AG08396 (cell line): Measurements from ENCODE around the gene SLC9A9.
"Not testable (repeated sequence)": the region's sequence is repeated elsewhere in the genome, so short reads cannot be mapped to it uniquely, and the experiment has no call there.

Source experiments
- DNase-seq: peaks from one replicate; pipeline ENCODE4 v3.0.0; 2012; ENCODE audit warnings: low spot score, mixed read lengths

The SLC9A9 gene

DNA sequence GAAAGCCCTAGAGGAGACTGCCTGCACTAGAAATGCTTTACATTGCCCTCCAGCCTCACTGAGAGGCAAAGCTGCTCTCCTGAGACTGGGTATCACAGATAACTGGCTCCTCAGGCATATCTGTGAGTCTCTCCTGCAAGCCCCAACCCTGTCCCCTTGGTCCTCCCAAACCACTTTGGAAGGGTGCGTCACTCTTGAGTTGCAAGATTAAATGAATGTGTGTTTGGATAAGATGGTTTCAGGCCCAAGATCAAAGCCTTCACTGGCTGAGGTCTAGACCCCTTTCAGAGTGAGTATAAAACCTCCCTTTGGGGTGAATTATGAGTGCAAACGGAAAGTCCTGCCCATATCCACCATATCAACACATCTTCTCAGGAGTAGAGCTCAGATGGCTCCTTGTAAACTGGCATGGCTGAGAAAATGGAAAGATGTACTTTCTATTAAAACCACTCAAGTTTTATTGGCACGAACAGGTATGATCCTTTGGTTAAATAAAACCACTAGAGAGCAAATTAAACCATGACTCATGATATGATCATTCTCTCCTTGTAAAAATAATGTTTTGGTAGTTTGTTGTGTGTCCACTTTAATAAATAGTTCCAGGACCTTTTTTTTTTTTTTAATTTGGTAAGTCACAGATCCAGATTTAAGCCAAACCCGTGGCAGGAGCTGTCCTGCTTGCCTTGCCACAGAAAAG, 564.7 kb downstream of the SLC9A9 start:
- DNase-seq = no peak

- no peak for DNase-seq
These were observed 567.3 kb downstream of the SLC9A9 start for GRCh38 chr3:143280984-143281383.

DNA sequence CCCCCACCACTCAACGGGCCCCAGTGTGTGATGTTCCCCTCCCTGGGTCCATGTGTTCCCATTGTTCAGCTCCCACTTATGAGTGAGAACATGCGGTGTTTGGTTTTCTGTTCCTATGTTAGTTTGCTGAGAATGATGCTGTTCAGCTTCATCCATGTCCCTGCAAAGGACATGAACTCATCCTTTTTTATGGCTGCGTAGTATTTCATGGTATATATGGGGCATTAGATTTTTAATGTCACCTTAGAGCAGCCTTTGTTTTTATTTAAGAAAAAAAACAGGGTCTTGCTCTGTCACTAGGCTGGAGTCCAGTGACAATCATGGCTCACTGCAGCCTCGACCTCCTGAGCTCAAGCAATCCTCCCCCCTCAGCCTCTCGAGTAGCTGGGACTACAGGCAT, 568.7 kb downstream of the SLC9A9 start:
- not testable (repeated sequence) for DNase-seq

DNA sequence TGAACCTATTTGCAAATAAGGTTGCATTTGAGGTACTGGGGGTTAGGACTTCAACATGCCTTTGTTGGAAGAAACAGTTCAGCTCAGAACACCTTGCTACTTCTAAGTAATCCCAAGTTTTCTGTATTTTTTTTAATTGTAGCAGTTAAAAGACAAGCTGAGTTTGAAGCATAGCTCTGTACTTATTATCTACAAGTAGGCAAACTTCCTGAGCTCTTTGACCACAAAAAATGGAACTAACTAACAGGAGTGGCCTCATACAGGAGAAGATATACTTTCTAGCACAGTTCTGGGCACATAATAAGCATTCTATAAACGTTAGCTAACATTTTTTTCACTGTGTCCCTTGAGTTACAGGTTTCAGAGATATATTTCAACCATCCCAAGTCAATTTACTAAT, 569.5 kb downstream of the SLC9A9 start:
- no peak for DNase-seq

DNA sequence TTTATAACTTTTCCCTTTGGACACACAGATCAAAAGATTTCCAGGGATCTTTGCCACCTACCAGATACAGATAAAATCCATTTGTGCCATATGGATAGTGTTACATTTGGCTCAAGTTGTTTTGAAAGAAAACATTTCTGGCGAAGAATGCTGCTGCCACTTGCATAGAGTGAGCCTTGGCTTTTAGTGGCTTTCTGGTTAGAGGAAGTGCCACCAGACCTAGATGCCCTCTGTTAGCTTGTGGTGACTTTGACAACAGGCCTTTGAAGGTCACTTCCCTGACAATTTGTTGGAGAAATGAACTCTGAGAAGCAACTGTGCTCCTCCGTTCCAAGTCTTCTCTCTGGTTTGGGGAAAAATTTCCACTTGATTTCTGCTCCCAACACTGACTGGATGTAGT, 570.7 kb downstream of the SLC9A9 start:
- no peak for DNase-seq

- DNase-seq = no peak
These were observed 571.7 kb downstream of the SLC9A9 start for GRCh38 chr3:143276592-143276991.

DNA sequence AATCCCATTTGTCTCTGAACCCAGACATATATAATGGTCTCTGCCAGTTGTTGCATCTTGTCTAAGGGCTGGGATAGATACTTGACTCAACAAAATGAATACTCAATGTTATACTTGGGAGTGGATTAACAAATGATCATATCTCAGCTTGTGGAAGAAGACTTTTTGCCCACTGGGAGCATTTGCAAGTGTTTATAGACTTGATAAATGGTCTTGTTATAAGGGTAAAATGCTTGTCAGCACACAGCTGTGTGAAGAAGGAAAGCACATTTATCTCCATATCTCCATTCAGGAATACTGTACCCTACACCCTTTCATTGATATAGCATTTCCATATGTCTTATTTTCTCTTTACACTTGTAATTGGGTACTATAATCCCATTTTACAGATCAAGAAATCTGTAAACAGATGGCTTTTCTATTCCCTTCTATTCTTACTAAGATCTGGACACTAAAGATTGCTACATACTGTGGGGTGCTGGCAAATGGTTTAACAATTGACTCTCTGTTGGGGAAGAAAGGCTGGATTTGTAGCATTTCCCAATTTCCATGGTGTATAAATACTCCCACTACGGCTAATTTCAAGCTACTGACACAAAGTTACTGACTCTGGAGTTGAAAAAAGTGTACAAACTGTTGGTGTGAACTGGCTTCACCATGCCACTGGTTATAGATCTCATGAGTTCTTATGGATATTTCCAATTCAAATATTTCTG, 574.1 kb downstream of the SLC9A9 start:
- DNase-seq = no peak

GRCh38 chr3:143271136-143271535, 577.1 kb downstream of the SLC9A9 start:
- DNase-seq = no peak

GRCh38 chr3:143269741-143270140, 578.5 kb downstream of the SLC9A9 start:
- DNase-seq = no peak

DNA sequence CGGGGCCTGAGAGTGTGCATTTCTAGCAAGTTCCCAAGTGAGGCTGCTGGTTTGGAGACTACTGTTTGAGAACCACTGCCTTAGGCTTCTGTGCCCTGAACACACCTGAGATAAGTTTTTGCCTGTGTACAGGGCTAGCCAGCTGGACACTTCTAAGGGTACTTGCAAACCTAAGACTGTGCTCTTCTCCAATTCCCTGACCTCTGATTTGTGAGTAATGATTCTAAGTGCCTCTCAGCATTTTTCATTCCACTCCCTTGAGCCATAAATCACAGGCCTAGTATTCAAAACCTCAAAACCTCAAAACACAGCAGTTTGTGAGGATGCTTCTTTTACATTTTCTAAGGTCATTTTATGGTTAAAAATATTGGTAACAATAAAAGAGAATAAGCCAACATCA, 580.3 kb downstream of the SLC9A9 start:
- DNase-seq = no peak

DNA sequence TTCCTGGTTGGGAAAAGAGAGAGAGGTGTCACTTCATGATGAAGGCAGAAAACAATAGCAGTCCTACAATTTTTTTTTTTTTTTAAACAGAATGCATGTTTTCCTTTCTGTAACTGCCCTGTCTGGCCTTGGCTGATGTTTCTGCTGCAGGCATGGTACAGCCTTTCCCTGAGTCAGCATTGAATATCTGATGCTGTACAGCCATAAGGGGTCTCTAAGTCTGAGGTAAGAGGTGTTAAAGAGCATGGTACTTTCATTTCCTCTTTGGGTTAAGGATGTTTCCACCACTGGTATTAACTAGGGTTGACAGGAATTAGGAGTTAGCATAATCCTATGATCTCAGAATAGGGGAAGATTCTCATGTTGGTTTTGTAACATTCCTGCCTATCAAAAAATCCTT, 581.3 kb downstream of the SLC9A9 start:
- no peak for DNase-seq

DNA sequence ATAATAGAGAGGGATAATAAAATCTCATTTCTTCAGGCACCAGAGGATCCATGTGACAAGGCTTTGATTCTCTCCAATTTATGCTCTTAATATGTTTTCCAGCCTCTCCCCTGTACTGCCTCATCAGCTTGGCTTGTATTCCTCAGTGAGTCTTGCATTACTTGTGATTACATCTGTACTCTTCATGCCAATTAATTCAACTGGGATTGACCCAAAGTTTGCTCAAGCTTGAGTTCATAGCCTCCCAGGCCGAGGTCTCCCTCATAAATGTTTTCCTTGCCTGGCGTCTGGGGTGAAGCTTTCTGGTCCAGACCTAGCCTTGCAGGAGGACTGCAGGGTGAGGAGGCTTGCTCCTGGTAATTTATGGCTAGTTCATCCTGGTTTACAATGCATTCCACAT, 581.8 kb downstream of the SLC9A9 start:
- DNase-seq = no peak

DNA sequence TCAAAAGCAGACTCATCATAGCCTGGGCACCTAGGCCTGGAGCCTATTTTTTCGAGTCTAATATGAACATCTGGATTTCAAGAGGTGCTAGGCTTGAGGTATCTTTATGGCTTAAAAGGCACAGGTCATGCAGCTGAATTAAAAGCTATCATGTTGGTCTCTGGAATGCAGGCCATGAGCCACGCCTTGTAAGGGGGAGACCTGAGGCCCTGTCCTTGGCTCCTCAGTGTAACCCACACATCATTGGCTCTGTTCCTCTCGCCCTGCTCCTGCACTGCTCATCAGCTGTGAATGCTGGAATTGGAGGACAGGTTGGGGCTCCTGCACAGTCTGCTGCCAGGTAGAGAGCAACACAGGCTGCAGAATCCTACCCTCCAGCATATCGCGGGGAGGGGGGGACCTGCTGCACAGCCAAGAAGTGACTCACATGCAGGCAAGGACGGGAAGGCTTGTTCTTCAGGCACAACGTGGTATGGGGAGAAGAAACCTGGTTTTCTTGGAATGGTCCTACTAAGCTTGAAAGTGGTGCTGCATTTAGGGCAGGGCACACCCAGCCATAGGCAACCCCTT, 582.7 kb downstream of the SLC9A9 start:
- no peak for DNase-seq

GRCh38 chr3:143263852-143264513, 584.3 kb downstream of the SLC9A9 start:
- DNase-seq = no peak

- no peak for DNase-seq
These were observed 586.4 kb downstream of the SLC9A9 start for GRCh38 chr3:143261848-143262247.

DNA sequence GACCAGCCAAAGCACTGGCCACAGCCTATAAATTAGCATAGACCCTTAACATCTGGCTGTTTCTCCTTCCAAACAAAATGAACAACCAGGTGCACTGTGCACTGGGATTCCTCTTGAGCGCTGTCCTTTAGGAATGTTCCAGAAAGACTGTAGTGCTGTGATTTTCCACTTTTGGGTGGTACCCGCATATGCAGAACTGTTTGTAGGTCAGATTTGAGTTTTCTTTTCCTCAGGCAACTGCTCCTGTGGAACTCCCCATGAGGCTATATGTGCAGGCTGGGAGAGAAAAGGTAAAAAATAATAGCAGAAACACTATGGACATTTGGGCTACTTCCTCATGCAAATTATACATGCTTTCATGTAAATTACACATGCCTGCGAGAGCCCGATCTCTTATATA, 589.6 kb downstream of the SLC9A9 start:
- no peak for DNase-seq

DNA sequence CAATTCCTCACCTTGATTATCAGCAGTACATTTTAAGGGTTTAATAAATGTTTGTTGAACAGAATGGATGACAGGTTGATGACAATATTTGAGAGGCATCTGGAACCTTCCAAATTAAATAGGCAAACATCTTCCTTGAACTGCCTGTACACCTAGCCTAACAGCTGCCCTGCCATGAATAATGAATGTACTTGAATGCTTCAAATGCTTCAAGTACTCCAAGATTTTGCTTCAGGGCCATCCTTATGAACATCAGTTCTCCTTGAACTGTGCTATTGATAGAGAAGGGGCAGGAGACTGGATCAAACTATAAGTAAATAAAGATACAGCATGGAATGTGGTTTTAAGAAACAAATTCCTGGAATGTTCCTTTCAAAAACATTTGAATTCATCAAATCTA, 591.9 kb downstream of the SLC9A9 start:
- no peak for DNase-seq

GRCh38 chr3:143255739-143256138, 592.5 kb downstream of the SLC9A9 start:
- DNase-seq = no peak

DNA sequence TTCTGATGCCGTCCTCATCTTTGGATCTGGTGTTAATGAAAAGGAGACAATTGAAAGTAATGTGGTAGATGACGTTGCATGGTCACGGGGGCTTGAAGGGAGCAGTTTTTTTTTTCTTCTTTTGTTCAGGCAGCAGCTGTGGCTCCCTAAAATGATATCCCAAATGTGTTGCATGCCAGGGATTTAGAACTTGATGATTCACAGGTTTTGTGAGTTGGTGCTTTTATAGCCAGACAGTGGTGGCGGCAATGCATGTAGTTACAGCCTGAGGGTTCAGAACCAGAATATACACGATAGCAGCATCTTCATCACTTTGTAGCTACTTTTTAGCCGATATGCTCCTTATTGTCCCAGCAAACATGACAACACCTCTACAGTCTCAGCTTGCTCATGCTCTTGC, 595.3 kb downstream of the SLC9A9 start:
- no peak for DNase-seq

- DNase-seq = no peak
These were observed 599.3 kb downstream of the SLC9A9 start for GRCh38 chr3:143249014-143249413.

DNA sequence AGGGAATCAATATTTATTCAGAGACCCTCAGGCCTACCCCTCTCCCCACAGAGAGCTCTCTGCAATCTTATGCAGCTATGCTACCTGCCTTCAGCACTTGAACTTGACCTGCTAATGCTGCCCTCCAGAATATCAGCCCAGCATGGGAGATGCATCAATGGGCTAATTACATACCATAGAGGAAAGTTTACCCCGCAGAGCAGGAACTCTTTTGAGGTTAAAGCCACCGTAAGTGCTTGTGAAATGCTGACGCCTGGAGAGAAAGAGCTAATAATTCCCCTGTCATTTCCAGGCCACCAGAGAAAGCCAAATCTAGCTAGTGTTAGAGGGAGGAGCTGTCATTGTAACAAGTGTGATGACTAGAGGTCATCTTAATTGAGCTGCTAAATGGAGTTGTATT, 601.2 kb downstream of the SLC9A9 start:
- no peak for DNase-seq

DNA sequence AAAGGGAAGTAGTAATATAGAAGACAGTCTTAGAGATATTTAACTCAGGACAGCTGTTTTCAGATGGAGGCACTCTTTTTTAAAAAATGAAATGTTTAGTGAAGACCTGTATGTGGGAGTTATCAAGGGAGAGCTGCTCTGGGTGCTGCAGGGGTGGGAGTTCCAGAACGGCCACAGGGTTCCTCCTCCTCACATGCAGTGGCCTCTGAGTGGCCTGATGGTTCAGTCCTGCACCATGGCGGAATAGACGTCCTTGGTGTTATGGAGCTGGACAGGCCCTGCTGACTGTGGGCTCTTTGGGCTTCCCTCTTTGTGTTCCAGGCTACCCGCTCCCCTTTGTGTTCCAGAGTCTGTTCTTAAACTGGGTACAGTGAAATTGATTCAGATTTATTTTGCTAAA, 602.6 kb downstream of the SLC9A9 start:
- DNase-seq = no peak

DNA sequence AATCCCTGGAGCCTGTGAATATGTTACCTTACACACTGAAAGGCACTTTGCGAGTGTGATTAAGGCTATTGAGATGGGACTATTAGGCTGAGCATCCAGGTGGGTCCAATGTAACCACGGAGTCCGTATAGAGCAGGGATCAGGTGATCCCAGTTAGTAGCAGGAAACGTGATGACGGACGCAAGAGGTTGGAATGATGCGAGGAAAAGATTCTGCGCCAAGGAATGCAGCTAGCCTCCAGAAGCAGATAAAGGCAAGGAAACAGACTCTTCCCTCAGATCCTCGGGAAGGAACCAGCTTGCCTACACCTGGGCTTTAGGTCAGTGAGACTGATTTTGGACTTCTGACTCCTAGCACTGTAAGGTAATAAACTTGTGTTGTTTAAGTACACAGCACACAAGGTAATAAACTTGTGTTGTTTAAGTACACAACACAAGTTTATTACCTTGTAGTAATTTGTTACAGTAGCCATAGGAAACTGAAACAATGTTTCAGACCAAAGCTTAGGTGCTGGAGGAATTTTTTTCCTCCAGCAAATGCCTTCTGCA, 603.7 kb downstream of the SLC9A9 start:
- DNase-seq = no peak
